Adrenal gland (tissue), 5 donors: ENCODE measurements around the gene FAM111B.

Experiments used
- CTCF ChIP-seq, 6 experiments: fragments of 450-650 bp in 4 of 6; fragments of 200-600 bp in 2 of 6; sonication (generic) in 1 of 6; IDR thresholded peaks; 1 replicate in 5 of 6; 2 replicates in 1 of 6; pipeline versions ENCODE4 v1.5.1 to v1.8.0; 2016 to 2021; ENCODE audit warnings: antibody characterized with exemption in 6 of 6, mild to moderate bottlenecking in 2 of 6, moderate library complexity in 1 of 6
- POLR2A ChIP-seq, 2 donors: fragments of 450-650 bp; IDR thresholded peaks; one replicate each; pipeline ENCODE4 v1.6.1; 2017; ENCODE audit warnings: antibody characterized with exemption in 2 of 2, mild to moderate bottlenecking in 2 of 2, moderate library complexity in 1 of 2
- donor health status: DM: no; HTN: no; CAD: no.

DNA sequence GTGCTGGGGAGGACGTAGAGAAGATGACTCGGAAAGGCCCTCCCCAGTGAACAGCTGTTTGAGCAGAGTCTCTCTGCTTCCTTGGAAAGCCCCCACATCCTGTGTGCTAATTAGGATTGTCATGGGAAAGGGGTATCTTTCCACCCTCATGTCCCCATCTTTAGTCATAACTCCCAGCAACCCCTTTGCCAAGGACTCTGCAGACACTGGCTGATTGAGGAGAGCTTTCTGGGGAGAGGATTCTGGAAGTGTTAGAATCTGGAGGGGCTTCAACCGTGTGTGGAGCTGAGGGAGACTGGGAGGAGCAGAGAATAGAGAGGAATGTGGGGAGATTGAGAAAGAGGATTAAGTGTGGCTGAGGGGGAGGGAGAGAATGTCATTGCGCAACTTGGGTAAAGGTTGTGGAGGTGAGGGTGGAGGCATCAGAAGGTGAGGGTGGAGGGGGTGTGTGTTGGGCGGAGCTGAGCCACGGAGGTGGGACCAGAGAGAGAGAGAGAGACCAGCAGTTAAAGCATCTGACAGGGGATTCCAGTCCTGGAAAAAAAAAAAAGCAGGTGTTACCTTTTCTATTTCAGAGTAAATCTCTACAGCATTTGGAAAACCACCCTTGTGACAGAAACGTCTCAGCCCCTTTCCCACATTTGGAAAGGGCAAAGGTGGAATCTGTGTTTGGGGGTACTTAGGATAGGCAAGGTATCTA, 67.1 kb downstream of the FAM111B start:
- TF ChIP-seq CTCF (IDR thresholded peaks at IDR 0.05) (no peak), POLR2A (IDR thresholded peaks at IDR 0.05) (no peak)
